SK-N-SH treated with all-trans-retinoic acid at 6 μM for 48 hours (cell line): ENCODE data around the gene ARHGAP12.

Experiments
- CREB5 ChIP-seq: fragments of 250-450 bp; sonication (Bioruptor Pico); IDR thresholded peaks from 2 replicates; pipeline ENCODE4 v1.5.1; 2020; ENCODE audit warnings: low read depth, mild to moderate bottlenecking, moderate library complexity
- OSR1 ChIP-seq: fragments of 250-450 bp; sonication (Bioruptor Pico); IDR thresholded peaks from 2 replicates; pipeline ENCODE4 v1.8.0; 2022; ENCODE audit warnings: moderate library complexity, mild to moderate bottlenecking, inconsistent platforms
- PATZ1 ChIP-seq: fragments of 250-450 bp; sonication (Bioruptor Pico); IDR thresholded peaks from 2 replicates; pipeline ENCODE4 v1.8.0; 2020; ENCODE audit warnings: mild to moderate bottlenecking, moderate library complexity, borderline replicate concordance
- PPARA ChIP-seq: fragments of 250-450 bp; sonication (Bioruptor Pico); IDR thresholded peaks from 2 replicates; pipeline ENCODE4 v1.5.0; 2020; ENCODE audit warnings: mild to moderate bottlenecking, borderline replicate concordance
- RARB ChIP-seq: fragments of 250-450 bp; sonication (Bioruptor Pico); IDR thresholded peaks from 2 replicates; pipeline ENCODE4 v1.8.0; 2021; ENCODE audit warnings: mild to moderate bottlenecking, moderate library complexity
- TOX ChIP-seq: fragments of 250-450 bp; sonication (Bioruptor Pico); IDR thresholded peaks from 2 replicates; pipeline ENCODE4 v1.8.0; 2021; ENCODE audit warnings: mild to moderate bottlenecking, moderate library complexity, borderline replicate concordance
- ZFP3 ChIP-seq: fragments of 250-450 bp; sonication (Bioruptor Pico); IDR thresholded peaks from 2 replicates; pipeline ENCODE4 v1.5.0; 2020; ENCODE audit warnings: mild to moderate bottlenecking, moderate library complexity
- ZFP30 ChIP-seq: fragments of 450-650 bp; formaldehyde crosslinking; IDR thresholded peaks from 2 replicates; pipeline ENCODE4 v1.5.0; 2022; ENCODE audit warnings: mild to moderate bottlenecking, moderate library complexity
- ZNF70 ChIP-seq: fragments of 450-650 bp; formaldehyde crosslinking; IDR thresholded peaks from 2 replicates; pipeline ENCODE4 v1.5.0; 2020; ENCODE audit warnings: mild to moderate bottlenecking, moderate library complexity

GRCh38 chr10:31939797-31940708, 11.4 kb upstream of the ARHGAP12 start:
- TF ChIP-seq ZNF70 = no peak
- TF ChIP-seq TOX (CRISPR knock-in tag) = peak; percentile 43; the same call in 1 of the 2 replicates
- TF ChIP-seq ZFP3 = no peak
- no peak for TF ChIP-seq RARB (CRISPR knock-in tag)
- no peak for TF ChIP-seq CREB5 (CRISPR knock-in tag)
- TF ChIP-seq OSR1 (CRISPR knock-in tag) = no peak
- no peak for TF ChIP-seq PPARA (CRISPR knock-in tag)
- no peak for TF ChIP-seq ZFP30
- TF ChIP-seq PATZ1 = no peak
